ENCODE data around the gene C6orf132. TPM values are rescaled to one million over a fixed set of nuclear protein-coding genes. Genes with fewer than 3 reads are reported as not detected.
"Not testable (repeated sequence)": the region's sequence is repeated elsewhere in the genome, so short reads cannot be mapped to it uniquely, and the experiment has no call there.

C6orf132 gene
- total RNA-seq, 2 experiments from 2014 or later, result 0.12 to 0.14 TPM

DNA sequence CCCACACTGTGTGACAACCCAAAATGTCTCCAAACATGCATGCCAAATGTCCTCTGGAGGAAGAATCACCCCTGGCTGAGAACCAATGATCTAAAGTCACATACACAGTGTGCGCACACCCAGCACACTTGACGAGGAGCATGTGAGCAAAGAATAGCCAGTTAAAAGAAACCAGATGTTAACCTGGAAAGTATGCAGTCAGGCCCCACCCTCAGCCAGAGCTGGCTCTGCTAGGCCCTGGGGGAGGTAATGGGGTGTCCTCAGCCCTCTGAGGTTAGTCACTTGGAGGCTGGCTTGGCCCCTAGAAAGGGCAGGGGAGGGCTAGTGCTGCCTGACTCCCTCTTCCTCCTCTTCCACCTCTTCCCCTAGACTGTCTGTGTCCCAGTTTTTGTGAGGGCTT is 15.6 kb upstream of the C6orf132 start:
- CTCF ChIA-PET, result no interaction called here
- Mint-ChIP-seq H3K4me1 (ENCODE audit: low read depth) (no peaks in the 10 kb centered on the region), H3K36me3 (ENCODE audit: low read depth) (no peaks in the 10 kb centered on the region), H3K27ac (no peak overlapping the region), H3K27me3 (ENCODE audit: low read depth) (no peaks in the 10 kb centered on the region), H3K4me3 (no peak overlapping the region), H3K9me3 (no peaks in the 10 kb centered on the region)
- intact Hi-C loops (cut with micrococcal nuclease), result no loop called here
- no peak for DNase-seq

DNA sequence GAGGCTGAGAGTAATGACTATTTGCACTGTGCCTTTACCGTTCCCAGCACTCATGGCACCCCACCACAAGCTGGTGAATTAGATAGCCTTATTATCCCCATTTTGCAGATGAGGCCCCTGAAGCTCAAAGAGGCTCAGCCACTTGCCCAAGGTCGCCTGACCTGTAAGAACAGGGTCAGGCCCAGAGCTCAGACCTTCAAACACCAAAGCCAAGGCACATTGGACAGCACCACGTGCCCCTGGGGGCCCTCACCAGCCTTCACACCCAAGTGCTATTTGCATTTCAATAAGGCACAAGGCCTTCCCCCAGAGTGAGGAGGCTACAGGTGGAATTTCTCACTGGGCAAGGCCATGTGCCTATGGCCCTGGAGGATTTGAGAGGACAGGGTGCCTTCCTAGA is 14.2 kb upstream of the C6orf132 start:
- intact Hi-C loops (cut with micrococcal nuclease), result no loop called here
- no peak for DNase-seq
- H3K9me3 Mint-ChIP-seq, result no peaks in the 10 kb centered on the region
- H3K36me3 Mint-ChIP-seq (ENCODE audit: low read depth), result no peaks in the 10 kb centered on the region
- no peaks in the 10 kb centered on the region for H3K4me1 Mint-ChIP-seq (ENCODE audit: low read depth)
- H3K4me3 Mint-ChIP-seq, result no peak overlapping the region
- H3K27me3 Mint-ChIP-seq (ENCODE audit: low read depth), result no peaks in the 10 kb centered on the region
- H3K27ac Mint-ChIP-seq, result no peak overlapping the region
- CTCF ChIA-PET, result interaction anchor here (0.6 kb wide), 1 partner anchor 82 kb away, joined by 3 read pairs; no protein-coding TSS in a partner anchor

DNA sequence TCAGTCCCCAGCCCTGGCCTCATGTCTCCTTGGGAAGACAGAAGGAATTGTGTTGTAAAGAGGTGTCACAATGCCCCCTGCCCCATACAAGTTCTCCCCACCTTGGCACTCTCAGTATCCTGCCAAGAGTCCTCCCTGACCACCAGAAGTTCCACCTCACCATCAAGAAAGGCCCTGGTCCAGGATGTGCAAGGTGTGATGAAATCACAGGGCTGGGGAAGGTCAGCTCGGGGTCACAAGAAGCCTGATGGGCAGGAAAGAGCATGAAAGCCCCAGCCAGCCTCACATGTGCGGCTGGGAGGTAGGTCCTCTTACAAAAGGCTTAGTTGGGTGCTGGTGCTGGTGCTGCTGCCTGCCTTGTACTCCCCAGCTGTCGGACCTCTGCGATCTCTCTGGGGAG is 12.9 kb upstream of the C6orf132 start:
- H3K9me3 Mint-ChIP-seq, result no peaks in the 10 kb centered on the region
- no peaks in the 10 kb centered on the region for H3K4me1 Mint-ChIP-seq (ENCODE audit: low read depth)
- intact Hi-C loops (cut with micrococcal nuclease), result no loop called here
- no peak overlapping the region for H3K27ac Mint-ChIP-seq
- no peak for DNase-seq
- no peaks in the 10 kb centered on the region for H3K27me3 Mint-ChIP-seq (ENCODE audit: low read depth)
- no peaks in the 10 kb centered on the region for H3K36me3 Mint-ChIP-seq (ENCODE audit: low read depth)
- H3K4me3 Mint-ChIP-seq, result no peak overlapping the region
- CTCF ChIA-PET, result interaction anchor here (0.7 kb wide), 1 partner anchor 91 kb away, joined by 4 read pairs; no protein-coding TSS in a partner anchor

DNA sequence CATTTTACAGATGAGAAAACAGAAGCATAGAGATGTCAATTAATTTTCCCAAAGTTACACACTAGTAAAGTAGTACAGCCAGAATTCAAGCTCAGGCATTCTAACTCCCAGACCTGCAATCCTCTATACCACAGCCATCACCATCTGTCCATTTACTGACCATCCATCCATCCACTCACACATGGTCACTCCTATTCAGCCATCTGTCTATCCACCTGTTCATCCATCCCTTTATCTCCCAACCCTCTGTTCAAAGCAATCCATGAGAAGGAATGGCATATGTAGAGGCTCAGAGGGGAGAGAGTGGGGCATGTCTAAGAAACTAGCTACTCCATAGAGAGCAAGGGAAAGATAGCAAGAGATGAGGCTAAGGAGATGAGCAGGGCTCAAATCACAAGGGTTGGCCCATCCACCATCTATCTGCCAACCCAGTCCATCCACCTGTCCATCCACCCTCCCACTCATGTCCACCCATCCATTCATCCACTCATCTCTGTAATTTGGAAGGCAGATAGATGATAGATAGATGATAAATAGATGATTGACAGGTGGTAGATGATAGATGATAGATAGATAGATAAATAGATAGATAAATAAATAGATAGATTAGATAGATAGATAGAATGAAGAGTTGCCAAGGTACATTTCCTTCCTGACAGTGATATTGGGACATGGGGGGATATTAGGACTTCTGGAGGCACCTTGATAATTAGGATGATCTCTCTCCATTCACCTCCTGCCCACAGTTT is 12.2 kb upstream of the C6orf132 start:
- no peaks in the 10 kb centered on the region for H3K9me3 Mint-ChIP-seq
- H3K4me1 Mint-ChIP-seq (ENCODE audit: low read depth), result no peaks in the 10 kb centered on the region
- H3K27me3 Mint-ChIP-seq (ENCODE audit: low read depth), result no peaks in the 10 kb centered on the region
- intact Hi-C loops (cut with micrococcal nuclease), result no loop called here
- H3K36me3 Mint-ChIP-seq (ENCODE audit: low read depth), result no peaks in the 10 kb centered on the region
- H3K4me3 Mint-ChIP-seq, result no peak overlapping the region
- CTCF ChIA-PET, result interaction anchor here (0.6 kb wide), 1 partner anchor 810 kb away, joined by 3 read pairs; no protein-coding TSS in a partner anchor
- DNase-seq, result no peak
- no peak overlapping the region for H3K27ac Mint-ChIP-seq

DNA sequence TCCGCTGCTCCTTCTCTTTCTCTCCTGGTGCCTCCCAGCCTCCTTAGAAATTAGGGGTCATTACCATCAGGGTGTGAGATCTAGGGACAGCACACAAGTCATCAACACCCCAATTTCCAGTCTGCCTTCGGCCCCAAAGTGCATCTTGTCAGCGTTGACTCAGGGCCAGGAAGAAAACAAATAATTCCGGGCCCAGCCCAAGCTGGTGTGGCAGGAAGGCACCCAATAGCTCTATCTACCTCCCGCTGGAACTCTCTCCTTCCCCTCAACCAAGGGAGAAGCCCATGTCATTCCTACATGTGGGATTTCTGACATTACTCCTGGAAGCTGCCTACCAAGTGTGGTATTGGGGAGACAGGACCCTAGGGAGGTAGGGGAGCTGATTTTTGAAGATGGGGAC is 11.5 kb upstream of the C6orf132 start:
- H3K9me3 Mint-ChIP-seq, result no peaks in the 10 kb centered on the region
- no peaks in the 10 kb centered on the region for H3K4me1 Mint-ChIP-seq (ENCODE audit: low read depth)
- intact Hi-C loops (cut with micrococcal nuclease), result no loop called here
- H3K36me3 Mint-ChIP-seq (ENCODE audit: low read depth), result no peaks in the 10 kb centered on the region
- no peaks in the 10 kb centered on the region for H3K27me3 Mint-ChIP-seq (ENCODE audit: low read depth)
- H3K27ac Mint-ChIP-seq, result no peak overlapping the region
- no peak for DNase-seq
- CTCF ChIA-PET, result interaction anchor here (0.6 kb wide), 1 partner anchor 809 kb away, joined by 3 read pairs; no protein-coding TSS in a partner anchor
- no peak overlapping the region for H3K4me3 Mint-ChIP-seq

DNA sequence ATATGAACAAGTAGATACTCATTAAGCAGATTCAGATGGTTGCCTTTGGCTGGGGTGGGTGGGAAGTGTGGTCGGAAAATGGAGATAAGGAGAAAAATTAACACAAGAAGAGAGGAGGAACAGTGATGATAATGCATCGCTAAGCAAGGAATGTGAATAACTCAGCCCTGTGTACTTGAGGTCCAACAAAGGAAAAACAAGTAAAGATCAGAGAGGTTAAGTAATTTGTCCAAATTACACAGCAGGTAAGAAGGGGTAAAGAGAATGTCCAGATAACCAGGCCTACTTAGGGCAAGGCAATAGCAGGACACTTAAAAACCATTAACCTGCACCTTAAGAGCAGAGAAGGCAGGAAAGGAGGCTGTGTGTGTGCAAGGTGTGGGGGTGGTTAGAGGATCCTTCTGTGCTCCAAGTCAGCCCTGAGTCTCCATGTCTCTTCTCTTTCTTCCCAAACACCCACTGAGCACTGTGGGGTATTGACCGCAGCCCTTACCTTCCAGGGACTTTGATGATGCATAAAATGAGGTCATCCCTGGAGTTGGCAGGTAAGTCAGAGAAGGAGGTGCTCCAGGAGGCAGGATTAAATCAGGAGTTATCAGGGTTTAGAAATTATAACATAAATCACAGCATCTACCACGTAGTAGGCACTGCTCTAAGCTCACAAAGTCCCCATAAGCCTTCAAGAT is 10.3 kb upstream of the C6orf132 start:
- CTCF ChIA-PET, result not testable (repeated sequence)

DNA sequence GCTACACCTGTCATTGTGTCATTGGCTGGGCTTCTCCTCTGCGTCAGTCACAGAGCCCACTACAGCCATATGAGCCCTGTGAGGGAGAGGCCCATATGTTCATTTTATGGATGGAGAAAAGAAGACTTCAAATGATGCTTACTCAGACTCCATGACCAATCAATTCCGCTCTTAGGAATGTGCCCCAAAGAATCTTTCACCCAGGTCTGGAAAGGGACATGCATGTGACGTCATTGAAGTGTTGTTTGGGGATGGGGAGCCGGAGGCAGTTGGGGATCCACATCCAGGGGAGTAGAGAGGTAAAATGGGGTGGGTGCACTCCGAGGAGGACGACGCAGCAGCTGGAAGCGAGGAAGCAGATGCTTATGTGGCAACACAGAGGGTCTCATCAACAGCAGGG is 9.6 kb upstream of the C6orf132 start:
- CTCF ChIA-PET, result interaction anchor here (0.6 to 1.1 kb wide), 2 partner anchors 396 to 417 kb away, joined by 3 read pairs; partner anchors contain the start of gene TFEB
- intact Hi-C loops (cut with micrococcal nuclease), result no loop called here
- Mint-ChIP-seq H3K4me1 (ENCODE audit: low read depth) (no peaks in the 10 kb centered on the region), H3K9me3 (no peaks in the 10 kb centered on the region), H3K27ac (no peak overlapping the region), H3K36me3 (ENCODE audit: low read depth) (no peaks in the 10 kb centered on the region), H3K4me3 (no peak overlapping the region), H3K27me3 (ENCODE audit: low read depth) (no peaks in the 10 kb centered on the region)
- DNase-seq, result no peak

More for the DNA sequence above, 10.3 kb upstream of the C6orf132 start:
- DNase-seq; H3K4me3 Mint-ChIP-seq; H3K27me3 Mint-ChIP-seq (ENCODE audit: low read depth); intact Hi-C loops (cut with micrococcal nuclease); H3K9me3 Mint-ChIP-seq; H3K27ac Mint-ChIP-seq; H3K36me3 Mint-ChIP-seq (ENCODE audit: low read depth); H3K4me1 Mint-ChIP-seq (ENCODE audit: low read depth): not testable (repeated sequence)

DNA sequence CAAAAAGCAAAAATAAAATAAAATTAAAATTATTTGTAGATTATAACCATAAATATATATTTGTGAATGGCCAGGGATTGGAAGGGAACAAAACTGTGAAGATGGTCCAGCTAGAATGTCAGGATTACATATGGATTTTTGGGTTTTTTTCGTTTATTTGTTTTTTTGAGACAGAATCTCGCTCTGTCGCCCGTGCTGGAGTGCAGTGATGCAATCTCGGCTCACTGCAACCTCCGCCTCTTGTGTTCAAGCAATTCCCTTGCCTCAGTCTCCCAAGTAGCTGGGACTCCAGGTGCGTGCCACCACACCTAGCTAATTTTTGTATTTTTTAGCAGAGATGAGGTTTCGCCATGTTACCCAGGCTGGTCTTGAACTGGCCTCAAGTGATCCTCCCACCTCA is 7.8 kb upstream of the C6orf132 start:
- no peaks in the 10 kb centered on the region for H3K36me3 Mint-ChIP-seq (ENCODE audit: low read depth)
- no peak overlapping the region for H3K27ac Mint-ChIP-seq
- no peaks in the 10 kb centered on the region for H3K4me1 Mint-ChIP-seq (ENCODE audit: low read depth)
- CTCF ChIA-PET, result interaction anchor here (1.7 kb wide), 1 partner anchor 46 kb away, joined by 8 read pairs; no protein-coding TSS in a partner anchor
- H3K4me3 Mint-ChIP-seq, result no peak overlapping the region
- no peaks in the 10 kb centered on the region for H3K9me3 Mint-ChIP-seq
- intact Hi-C loops (cut with micrococcal nuclease), result no loop called here
- DNase-seq, result no peak
- no peaks in the 10 kb centered on the region for H3K27me3 Mint-ChIP-seq (ENCODE audit: low read depth)

DNA sequence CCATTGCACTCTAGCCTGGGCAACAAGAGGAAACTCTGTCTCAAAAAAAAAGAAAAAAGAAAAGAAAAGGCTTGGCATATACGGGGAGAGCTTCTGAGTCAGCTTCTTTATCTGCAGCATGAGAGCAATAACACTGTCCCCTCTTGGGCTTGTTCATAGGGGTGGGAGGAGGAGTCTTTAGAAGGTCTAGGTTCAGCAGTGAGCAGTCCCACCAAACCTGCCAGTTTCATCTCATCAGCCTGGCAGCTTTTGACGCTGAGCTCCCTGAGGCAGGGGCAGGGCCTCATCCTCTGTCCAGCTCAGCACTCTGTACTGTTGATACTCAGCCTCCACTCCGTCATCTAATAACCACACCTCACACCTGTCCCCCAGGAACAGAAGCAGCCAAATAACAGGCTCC is 5.6 kb upstream of the C6orf132 start:
- Mint-ChIP-seq H3K4me1 (ENCODE audit: low read depth) (no peaks in the 10 kb centered on the region), H3K27ac (no peak overlapping the region)
- CTCF ChIA-PET, result no interaction called here

DNA sequence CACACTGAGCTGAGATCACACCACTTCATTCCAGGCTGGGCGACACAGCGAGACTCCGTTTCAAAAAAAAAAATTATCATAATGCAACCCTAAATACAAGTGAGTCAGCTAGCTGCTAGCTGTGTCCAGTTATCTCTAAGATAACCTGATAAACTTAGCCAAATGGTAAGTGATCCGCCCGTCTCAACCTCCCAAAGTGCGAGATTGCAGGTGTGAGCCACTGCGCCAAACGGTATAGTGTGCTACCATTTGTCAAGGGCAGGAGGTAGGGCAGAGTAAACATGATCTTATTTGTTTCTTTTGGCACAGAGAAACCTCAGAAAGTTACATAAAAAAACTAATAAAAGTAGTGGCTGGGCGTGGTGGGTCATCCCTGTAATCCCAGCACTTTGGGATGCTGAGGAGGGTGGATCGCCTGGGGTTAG is 4.7 kb upstream of the C6orf132 start:
- Mint-ChIP-seq H3K27ac (no peak overlapping the region), H3K4me3 (no peak overlapping the region), H3K27me3 (ENCODE audit: low read depth) (peaks cover 15% of the 10 kb centered on the region), H3K36me3 (ENCODE audit: low read depth) (no peaks in the 10 kb centered on the region), H3K9me3 (no peaks in the 10 kb centered on the region), H3K4me1 (ENCODE audit: low read depth) (peaks cover 3% of the 10 kb centered on the region)
- no peak for DNase-seq
- CTCF ChIA-PET, result no interaction called here
- intact Hi-C loops (cut with micrococcal nuclease), result no loop called here

More for the DNA sequence above, 5.6 kb upstream of the C6orf132 start:
- Mint-ChIP-seq H3K4me3 (no peak overlapping the region), H3K36me3 (ENCODE audit: low read depth) (no peaks in the 10 kb centered on the region), H3K27me3 (ENCODE audit: low read depth) (peaks cover 10% of the 10 kb centered on the region), H3K9me3 (no peaks in the 10 kb centered on the region)
- no peak for DNase-seq
- intact Hi-C loops (cut with micrococcal nuclease), result no loop called here

DNA sequence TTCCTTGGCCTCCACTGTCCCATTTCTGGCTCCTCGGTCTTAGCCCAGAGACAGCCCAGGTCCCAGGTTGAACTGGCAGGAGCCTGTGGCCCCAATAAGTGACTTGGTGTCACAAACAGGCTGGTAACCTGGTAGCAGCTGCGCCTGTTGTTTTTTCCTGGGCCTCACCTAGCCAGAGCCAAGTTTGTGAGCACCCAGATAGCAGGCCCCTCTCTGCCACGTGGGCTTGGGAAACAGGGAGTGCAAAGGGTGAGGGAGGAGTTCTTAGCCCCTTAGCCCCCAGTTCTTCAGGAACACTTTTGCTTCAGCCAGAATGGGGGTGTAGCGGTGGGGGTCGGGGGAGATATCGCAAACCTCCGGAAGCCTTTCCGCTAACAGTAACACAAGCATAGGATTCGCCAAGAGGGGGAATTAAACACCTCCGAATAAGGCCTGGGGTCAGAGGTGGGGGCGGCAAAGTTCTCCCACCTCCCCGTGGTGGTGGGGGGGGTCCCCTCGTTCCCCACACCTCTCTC is 760 bp downstream of the C6orf132 start:
- no peaks in the 10 kb centered on the region for H3K36me3 Mint-ChIP-seq (ENCODE audit: low read depth)
- DNase-seq, result no peak
- no peak overlapping the region for H3K4me3 Mint-ChIP-seq
- peaks cover 10% of the 10 kb centered on the region for H3K4me1 Mint-ChIP-seq (ENCODE audit: low read depth)
- H3K27me3 Mint-ChIP-seq (ENCODE audit: low read depth), result peaks cover 26% of the 10 kb centered on the region
- CTCF ChIA-PET, result no interaction called here
- H3K27ac Mint-ChIP-seq, result no peak overlapping the region
- H3K9me3 Mint-ChIP-seq, result no peaks in the 10 kb centered on the region
- intact Hi-C loops (cut with micrococcal nuclease), result no loop called here

DNA sequence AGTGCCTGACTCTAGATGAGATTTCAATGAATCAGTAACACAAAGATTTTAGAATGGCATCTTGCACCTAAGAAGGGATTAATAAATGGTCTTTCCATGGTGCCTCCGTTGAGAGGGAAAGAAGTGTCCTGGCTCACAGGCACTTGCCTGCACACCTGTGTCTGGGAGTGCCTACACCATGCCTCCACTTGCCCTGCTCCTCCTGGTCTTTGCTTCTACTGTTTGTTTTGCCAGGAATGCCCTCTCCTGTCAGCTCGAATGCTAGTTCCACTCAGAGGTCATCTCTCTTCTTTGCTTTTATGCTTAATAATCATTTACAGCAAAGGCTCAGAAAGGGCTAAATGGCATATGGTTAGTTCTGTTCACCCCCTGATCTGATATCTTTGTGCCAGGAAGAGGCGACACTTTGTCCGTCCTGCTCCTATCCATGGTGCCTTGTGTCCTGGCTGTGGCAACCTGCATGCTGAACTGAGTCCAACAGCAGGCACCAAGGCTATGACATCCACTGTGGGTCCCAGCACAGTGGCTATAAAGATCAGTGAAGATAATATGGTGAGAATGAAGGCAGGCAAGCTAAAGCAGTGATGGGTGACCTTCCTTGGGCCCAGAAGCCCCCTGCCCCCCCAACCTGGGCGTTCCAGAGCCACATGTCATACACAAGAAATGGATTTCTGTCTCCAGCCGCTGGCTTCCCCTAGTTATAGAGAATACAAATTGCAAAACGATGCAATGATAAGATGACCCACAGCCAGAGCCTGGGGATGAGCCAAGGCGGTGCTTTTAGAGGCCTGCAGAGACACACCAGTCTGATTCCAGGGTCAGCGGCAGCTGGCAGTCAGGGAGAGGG is 1.4 kb downstream of the C6orf132 start:
- Mint-ChIP-seq H3K9me3 (no peaks in the 10 kb centered on the region), H3K36me3 (ENCODE audit: low read depth) (no peaks in the 10 kb centered on the region), H3K4me1 (ENCODE audit: low read depth) (peaks cover 14% of the 10 kb centered on the region), H3K27me3 (ENCODE audit: low read depth) (peaks cover 26% of the 10 kb centered on the region), H3K4me3 (no peak overlapping the region), H3K27ac (no peak overlapping the region)
- no peak for DNase-seq
- CTCF ChIA-PET, result no interaction called here
- intact Hi-C loops (cut with micrococcal nuclease), result no loop called here
